DMS 273 (cell line): ENCODE results near the gene ZP1.
"Not testable (repeated sequence)": the region's sequence is repeated elsewhere in the genome, so short reads cannot be mapped to it uniquely, and the experiment has no call there.

Experiments used
- DNase-seq: peaks from one replicate; lab custom pipeline; 2025; ENCODE audit not compliant: unreplicated experiment; lab: John Stamatoyannopoulos, UW

Gene ZP1, protein sequence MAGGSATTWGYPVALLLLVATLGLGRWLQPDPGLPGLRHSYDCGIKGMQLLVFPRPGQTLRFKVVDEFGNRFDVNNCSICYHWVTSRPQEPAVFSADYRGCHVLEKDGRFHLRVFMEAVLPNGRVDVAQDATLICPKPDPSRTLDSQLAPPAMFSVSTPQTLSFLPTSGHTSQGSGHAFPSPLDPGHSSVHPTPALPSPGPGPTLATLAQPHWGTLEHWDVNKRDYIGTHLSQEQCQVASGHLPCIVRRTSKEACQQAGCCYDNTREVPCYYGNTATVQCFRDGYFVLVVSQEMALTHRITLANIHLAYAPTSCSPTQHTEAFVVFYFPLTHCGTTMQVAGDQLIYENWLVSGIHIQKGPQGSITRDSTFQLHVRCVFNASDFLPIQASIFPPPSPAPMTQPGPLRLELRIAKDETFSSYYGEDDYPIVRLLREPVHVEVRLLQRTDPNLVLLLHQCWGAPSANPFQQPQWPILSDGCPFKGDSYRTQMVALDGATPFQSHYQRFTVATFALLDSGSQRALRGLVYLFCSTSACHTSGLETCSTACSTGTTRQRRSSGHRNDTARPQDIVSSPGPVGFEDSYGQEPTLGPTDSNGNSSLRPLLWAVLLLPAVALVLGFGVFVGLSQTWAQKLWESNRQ

DNA sequence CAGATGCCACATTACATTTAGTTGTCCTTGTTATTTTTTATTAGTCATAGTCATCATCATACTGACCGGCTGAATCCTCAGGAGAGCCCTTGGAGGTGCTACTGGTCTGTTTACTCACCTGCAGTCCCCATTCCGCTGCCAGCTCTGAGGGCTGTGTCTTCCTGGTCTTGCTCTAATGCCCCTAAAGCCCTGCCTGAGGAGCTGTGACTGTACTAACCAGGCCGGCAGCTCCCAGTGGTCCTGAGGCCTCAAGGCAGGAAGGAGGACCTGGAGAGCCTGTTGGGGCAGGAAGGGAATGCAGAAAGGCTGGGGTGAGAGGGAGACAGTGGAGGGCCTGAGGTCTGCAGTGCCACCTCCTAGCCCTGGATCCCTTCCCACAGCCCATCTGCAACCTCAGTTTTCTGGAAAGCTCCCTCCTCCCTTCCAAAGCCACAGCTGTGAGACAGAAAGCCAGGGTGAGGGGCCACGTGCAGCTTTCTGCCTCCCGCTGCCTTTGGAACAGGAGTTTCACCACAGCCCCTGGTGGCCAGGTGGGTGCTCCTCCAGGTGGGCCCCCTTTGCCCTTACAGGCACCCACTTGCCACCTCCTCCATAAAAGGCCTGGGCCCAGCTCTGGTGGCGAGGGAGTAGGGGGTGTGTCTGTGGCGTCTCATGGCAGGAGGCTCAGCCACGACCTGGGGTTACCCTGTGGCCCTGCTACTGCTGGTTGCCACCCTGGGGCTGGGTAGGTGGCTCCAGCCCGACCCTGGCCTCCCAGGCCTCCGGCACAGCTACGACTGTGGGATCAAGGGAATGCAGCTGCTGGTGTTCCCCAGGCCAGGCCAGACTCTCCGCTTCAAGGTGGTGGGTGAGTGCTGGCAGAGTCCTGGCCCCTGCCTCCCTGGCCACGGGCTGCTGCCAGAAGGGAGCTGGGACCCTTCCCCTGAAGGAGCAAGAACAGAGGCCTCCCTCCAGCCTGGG lies at the start of gene ZP1:
Gene ZP1 (plus strand): TSS at position 632 of the 960 bp plus-strand sequence. CDS start 20 bp downstream, at position 652.
- DNase-seq: peak; percentile 54

DNA sequence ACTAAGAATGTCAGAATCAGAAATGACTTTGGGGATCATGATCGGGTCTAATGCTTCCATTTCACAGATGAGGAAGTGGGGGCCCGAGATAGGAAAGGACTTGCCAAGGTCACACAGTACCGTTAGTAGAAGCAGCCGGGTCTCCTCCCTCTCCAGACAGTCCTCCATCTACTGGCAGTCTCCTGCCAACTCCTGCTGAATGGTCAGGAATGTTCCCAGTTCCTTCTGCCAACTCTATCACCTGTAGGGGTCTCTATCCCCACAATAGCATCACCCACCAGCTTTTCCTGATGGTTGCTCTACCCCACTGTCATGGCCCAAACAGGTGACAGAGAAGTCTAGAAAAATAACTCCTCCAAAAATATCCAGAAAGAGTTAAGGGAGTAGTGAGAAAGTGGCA lies 49.3 kb upstream of the ZP1 start:
- no peak for DNase-seq

DNA sequence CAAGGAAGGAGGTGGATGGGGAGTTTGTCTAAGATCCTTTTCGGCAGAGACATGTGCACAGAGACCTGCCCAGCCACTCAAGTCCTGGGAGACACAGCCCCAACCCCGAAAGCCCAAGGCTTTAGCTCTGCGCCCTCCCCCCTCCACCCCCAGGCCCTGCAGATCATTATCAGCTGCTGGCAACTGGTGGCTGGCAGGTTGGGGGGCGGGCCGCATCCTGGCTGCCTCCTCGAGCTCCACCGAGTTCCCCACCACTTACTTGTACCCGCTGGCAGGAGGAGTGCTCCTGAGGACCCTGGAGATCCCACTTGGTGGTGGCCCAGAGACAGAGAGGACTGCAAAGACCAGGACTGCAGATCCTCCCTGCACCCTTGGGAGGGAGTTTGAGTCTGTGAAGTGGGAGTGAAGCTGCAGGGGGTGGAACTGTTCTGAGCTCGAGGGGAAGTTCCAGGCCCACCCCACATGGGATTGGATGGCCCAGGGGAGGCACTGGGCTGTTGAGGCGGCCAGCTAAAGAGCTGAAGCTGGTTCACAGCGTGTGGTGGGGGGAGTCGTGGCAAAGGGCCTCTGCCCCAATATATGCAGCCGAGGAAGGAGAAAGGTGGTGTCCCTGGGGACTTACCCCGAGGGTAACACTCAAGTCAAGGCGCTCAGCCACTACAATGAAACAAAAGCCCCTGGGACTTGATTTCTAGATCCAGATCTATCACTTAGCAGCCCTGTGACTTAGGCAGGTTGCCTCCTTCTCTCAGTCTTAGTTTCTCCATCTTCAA lies 45.3 kb upstream of the ZP1 start:
- peak; percentile 62 for DNase-seq

DNA sequence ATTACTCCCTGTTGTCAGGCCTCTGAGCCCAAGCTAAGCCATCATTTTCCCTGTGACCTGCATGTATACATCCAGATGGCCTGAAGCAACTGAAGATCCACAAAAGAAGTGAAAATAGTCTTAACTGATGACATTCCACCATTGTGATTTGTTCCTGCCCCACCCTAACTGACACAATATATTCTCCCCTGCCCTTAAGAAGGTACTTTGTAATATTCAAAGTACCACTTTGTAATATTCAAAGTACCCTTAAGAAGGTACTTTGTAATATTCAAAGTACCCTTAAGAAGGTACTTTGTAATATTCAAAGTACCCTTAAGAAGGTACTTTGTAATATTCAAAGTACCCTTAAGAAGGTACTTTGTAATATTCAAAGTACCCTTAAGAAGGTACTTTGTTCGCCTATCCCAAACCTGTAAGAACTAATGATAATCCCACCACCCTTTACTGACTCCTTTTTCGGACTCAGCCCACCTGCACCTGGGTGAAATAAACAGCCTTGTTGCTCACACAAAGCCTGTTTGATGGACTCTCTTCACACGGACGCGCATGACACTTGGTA lies 43.5 kb upstream of the ZP1 start:
- not testable (repeated sequence) for DNase-seq

DNA sequence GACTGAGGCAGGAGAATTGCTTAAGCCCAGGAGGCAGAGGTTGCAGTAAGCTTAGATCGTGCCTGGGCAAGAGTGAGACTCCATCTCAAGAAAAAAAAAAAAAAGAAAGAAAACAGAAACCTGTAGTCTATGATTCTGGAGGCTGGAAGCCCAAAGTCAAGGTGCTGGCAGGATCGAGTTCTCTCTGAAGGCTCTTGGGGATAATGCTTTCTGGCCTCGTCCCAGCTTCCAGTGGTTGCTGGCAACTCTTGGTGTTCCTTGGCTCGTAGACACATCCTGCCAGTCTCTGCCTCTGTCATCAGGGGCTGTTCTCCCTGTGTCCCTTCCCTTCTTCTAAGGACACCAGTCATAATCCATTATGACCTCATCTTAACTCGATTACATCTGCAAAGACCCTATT lies 42.2 kb upstream of the ZP1 start:
- DNase-seq: no peak

DNA sequence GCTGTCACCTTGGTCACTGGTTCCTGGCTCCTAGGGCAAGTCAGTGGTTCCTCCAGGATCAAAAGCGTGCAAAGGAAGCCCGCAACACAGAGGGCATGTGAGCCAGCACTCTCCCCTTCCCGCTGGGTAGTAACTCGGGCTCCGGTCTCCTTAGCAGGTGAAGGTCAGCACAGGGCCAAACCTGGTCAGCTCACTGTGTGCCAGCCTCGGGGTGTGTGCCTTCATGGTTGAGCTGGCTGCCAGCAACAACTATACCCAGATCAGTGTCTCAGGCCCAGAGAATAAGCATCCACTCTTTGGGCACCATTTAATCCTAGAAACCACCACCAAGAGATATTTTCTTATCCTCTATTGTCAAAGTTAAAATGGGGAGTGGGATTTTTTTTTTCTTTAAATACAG lies 41.6 kb upstream of the ZP1 start:
- DNase-seq: no peak

DNA sequence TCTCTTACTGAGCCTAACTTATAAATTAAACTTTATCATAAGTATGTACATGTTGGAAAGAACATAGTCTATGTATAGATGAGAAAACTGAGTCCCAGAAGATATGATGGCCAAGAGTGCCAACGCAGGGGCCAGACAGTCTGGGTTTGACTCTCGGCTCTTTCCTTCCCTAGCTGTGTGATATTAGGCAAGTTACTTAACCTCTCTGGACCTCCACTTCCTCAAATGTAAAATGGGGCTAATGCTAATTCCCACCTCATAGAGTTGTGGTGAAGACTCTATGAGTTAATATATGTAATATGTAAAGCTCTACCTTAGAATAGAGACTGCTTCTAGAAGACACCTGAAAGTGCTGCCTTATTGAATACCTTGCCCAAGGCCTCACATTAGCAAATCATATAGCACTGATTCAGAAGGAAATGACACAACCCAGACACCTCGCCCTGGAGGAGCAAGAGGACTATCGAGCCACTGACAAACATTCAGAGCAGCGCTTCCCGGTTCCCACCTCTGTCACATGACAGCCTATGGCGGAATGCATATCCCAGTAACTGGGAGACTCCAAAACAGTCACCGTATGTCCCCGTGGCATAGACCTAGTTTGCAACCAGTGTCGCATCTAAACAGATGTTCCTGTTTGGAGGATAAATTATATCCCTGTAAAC lies 36.7 kb upstream of the ZP1 start:
- DNase-seq: no peak

DNA sequence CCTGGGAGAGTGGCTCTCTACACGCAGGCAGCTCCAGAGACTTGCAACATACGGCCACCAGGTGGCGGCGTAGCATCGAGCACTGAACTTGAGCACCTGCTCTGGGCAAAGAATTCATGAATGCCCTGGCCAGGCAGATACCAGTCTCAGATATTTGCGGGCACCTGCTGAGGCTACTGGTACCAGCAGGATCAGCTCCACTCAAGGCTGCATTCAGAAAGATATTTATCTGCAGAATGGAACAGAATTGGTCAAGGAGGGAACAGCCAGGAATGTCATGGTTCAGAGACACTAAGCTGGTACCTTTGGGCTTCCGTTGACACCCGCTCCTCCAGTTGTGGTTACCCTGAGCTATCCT lies 36.2 kb upstream of the ZP1 start:
- peak; percentile 89 for DNase-seq

DNA sequence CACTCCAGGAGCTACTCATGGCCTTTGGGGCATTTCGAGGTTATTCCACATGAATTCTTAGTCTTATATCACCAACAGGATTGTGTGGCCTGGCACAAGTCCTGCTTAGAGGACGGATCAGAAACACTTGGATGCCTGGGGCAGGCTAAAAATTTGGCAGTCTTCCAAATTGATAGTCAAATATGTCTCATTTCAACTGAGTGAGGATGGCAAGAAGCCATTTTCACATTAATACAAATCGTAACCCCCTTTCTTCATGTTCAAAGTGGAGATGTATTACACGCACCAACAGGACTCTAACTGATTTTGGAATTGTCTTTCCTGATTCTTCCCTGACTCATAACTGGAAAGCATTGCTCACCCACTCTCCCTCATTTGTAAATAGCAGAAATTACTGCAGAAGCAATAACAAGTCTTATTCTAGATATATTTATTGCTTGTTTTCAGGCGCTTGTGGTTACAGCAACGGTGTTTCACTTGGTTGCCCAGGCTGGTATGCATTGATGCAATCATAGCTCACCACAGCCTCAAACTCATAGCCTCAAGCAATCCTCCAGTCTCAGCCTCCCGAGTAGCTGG lies 35.8 kb upstream of the ZP1 start:
- peak; percentile 29 for DNase-seq

DNA sequence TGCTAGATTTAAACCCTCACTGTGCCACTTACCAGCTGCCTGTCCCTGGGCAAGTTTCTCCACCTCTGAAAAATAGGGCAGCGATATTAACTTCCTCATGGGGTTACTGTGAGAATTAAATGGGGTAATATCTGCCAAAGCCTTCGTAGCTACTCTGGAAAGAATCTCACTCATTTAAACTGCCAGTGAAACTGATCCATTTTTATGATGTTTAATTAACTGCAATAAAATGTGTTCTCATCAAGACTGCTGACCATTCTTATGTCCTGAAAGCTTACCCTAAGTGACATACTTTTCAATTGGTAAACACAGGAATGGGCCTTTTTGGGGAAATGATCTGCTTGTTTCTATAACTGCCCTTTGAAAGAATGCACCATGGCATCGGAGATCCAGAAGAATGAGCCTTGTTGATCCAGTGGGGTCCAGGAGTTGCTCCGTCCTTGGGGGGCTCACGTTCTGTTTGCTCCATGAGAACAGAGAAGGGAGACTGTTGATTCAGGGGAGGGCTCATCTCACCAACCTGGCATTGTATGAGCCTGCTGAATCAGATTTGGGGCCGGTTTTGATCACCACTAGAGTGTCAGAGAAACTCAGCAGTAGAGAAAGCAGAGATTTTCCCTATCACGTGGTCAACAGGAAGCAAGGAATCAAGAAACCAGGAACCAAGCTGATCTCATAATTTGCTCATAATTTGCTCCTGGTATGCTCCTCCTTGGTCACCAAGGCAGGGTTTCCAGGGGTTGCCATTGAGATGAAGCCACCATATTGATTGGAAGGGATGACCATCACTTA lies 32.4 kb upstream of the ZP1 start:
- DNase-seq: no peak

DNA sequence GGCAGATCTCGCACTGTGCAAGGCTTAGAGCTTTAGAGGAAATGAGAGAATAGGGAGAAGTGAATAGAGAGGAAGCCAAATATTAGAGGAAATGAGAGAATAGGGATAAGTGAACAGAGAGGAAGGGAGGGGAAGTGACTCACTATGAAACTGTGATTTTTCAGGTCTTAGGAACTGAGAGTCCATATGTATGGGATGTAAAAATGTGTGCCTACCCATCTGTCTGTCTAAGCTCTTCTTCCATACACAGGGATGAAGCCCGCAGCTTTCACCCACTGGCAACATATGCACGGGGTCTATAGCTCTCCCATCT lies 31.9 kb upstream of the ZP1 start:
- peak; percentile 36 for DNase-seq

DNA sequence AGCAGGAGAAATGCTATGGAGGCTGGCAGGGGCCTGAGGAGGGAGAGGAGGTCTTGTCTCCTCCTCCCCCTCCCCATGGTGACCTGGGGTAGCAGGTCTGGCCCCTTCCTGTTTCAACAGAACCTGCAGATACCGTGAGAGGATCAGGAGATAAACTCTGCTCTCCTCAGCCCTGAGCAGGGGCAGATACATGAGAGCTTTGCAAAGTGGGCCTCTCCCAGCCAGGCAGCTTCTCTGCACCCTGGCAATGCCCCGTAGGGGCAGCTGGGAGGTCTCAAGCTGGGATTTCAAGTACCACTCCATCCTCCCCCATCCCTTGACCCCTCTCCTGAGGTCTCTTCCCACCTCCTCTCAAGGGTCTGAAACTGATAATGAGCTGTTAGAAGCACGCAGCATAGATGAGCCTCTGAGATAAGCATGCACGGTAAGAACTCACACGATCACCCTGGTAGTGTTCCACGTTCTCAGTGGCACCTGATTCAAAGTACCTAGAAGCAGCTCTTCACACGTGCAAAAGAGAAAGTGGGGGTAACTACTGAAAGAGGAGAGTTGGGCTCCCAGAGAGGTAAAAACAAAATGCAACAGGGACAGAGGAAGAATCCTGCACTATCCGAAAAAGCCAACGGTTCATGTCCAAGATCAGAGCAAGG lies 30.4 kb upstream of the ZP1 start:
- no peak for DNase-seq

DNA sequence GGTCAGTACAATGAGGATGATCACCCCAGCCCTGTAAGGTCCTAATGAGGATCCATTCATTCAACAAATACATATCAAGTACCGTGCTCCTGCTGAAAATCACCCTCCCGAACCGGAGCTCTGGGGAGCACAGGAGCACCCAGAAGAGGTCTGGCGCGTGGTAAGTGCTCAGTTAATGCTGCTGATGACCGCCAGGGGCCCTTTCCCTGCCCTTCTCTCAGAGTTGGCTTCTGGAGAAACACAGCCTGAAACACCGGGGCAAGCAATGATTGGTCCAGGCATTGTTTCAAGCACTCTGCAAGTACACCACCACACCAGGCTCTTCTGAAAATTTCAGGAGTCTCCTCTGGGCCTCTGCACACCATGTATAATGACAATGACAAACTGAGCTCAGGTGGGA lies 29.2 kb upstream of the ZP1 start:
- peak; percentile 59 for DNase-seq

DNA sequence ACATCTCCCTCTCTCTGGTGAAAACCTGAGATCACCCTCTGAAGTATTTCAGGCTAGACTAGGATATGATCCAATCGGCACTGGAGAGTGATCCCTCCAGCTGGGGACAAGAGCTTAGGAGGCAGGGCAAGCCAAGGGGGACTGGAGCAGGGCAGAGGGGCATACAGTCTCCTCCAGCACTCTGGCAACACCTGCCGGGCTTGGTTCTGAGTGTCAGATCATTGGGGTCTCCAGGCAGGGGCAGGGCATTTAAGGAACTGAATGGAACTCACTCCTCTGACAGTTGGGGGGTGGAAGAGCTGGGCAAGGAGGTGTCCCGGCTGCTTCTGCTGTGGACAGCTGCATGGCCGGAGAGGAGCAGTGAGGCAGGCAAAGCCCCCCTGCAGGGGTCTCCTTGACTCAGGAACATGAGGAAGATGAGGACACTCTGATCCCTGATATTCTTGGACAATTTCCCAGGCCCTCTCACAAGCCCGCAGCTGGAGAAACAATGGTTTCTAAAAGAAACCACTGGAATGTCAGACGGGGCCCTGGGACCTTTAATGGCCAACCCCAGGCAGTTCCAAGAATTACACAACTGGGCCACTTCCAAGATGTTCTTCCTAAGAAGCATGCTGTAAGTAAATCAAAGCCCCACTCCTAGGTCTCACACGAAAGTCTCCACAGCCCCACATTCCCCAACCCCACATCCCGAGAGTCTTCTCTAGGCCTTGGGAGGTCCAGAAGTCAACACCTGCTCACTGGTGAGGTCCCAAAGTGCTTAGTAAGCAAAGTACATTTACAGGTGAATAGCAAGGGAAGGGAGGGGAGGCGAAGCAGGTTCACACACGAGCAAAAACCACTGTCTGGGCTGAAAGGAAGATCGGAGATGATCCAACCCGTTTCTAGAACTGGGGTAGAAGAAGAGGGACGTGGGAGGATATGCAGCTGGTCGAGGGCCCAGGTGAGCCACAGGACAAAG lies 26.6 kb upstream of the ZP1 start:
- no peak for DNase-seq

DNA sequence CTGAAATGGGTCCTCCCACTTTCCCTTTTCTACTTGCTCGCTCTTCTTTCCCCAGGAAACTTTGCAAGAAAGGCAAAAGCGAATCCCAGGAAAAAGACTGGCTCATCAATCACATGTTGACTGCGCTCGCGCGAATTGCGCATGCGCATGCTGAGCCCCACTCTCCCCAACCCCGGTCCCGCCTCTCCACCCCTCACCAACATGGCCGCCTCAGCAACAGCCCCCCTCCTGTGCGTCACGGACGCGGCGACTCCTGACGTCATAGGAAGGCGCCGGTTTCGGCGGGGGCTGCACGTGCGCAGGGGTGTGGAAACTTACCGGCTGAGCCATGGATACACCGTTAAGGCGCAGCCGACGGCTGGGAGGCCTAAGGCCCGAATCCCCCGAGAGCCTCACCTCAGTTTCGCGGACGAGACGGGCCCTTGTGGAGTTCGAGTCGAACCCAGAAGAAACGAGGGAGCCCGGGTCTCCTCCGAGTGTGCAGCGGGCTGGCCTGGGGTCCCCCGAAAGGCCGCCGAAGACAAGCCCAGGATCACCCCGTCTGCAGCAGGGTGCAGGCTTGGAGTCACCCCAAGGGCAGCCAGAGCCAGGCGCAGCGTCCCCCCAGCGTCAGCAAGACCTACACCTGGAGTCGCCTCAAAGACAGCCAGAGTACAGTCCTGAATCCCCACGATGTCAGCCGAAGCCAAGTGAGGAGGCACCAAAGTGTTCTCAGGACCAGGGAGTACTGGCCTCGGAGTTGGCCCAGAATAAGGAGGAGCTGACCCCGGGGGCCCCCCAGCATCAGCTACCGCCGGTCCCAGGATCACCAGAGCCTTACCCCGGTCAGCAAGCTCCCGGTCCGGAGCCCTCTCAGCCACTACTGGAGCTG lies 25.3 kb upstream of the ZP1 start, which contains the start of gene CCDC86:
Gene CCDC86 (plus strand): TSS at position 317 of the 871 bp plus-strand sequence. CDS start 12 bp downstream, at position 329.
- peak; percentile 97 for DNase-seq
